Natural killer cell (primary cell): ENCODE measurements around the gene MRPL27. TPM values are rescaled to one million over a fixed set of nuclear protein-coding genes. Genes with fewer than 3 reads are reported as not detected.

Experiments
- ATAC-seq, 3 donors: fragments of 150-1000 bp in 2 of 3; fragments of 200-7000 bp in 1 of 3; cut with Tn5 transposase; 1 replicate in 1 of 3; 2 replicates in 2 of 3; pipeline ENCODE4 v1.10.0; 2021; ENCODE audit warnings: mild to moderate bottlenecking in 2 of 3, moderate library complexity in 2 of 3
- DNase-seq, 2 donors: peaks; one replicate each; pipeline versions ENCODE4 v3.0.0 to v3.0.0-alpha.2; 2013 to 2021; ENCODE audit warnings: mixed read lengths in 1 of 2
- H3K27ac ChIP-seq: one replicate; pipeline ENCODE4 v1.5.1; 2013; ENCODE audit warnings: mild to moderate bottlenecking, low read length
- H3K27me3 ChIP-seq: one replicate; pipeline ENCODE4 v1.6.1; 2013; ENCODE audit warnings: low read length; ENCODE audit not compliant: control insufficient read depth, insufficient read depth
- H3K36me3 ChIP-seq: one replicate; pipeline ENCODE4 v1.6.1; 2013; ENCODE audit warnings: low read length; ENCODE audit not compliant: control insufficient read depth, insufficient read depth
- H3K4me1 ChIP-seq: one replicate; pipeline ENCODE4 v1.6.1; 2013; ENCODE audit warnings: low read length; ENCODE audit not compliant: control insufficient read depth, insufficient read depth
- H3K4me3 ChIP-seq: one replicate; pipeline ENCODE4 v1.5.1; 2013; ENCODE audit warnings: low read length
- H3K9me3 ChIP-seq: one replicate; pipeline ENCODE4 v1.6.1; 2013; ENCODE audit warnings: low read length; ENCODE audit not compliant: control insufficient read depth, insufficient read depth
- H3K27ac Mint-ChIP-seq, 2 donors: one replicate each; pipeline ENCODE4 v1.8.0; 2022; ENCODE audit warnings: mild to moderate bottlenecking in 2 of 2, mixed read lengths in 2 of 2, moderate library complexity in 1 of 2
- H3K27me3 Mint-ChIP-seq, 2 donors: one replicate each; pipeline ENCODE4 v1.8.0; 2022; ENCODE audit warnings: low read depth in 2 of 2, mixed read lengths in 2 of 2
- H3K36me3 Mint-ChIP-seq: one replicate; pipeline ENCODE4 v1.8.0; 2022; ENCODE audit warnings: mixed read lengths
- H3K4me1 Mint-ChIP-seq, 2 donors: one replicate each; pipeline ENCODE4 v1.8.0; 2022; ENCODE audit warnings: mixed read lengths in 2 of 2
- H3K4me3 Mint-ChIP-seq: one replicate; pipeline ENCODE4 v1.8.0; 2022; ENCODE audit warnings: mild to moderate bottlenecking, moderate library complexity, mixed read lengths
- H3K9me3 Mint-ChIP-seq, 2 donors: one replicate each; pipeline ENCODE4 v1.8.0; 2022; ENCODE audit warnings: mixed read lengths in 2 of 2
- CTCF ChIP-seq: fragments of 200-600 bp; IDR thresholded peaks from one replicate; pipeline ENCODE4 v1.8.0; 2022; ENCODE audit warnings: antibody characterized with exemption
- WGBS: methylation state at CpG from one replicate; pipeline ENCODE4 v1.1.7; 2013; ENCODE audit warnings: missing lambda C conversion rate; ENCODE audit not compliant: insufficient coverage; 5-methylcytosine and 5-hydroxymethylcytosine counted together
- intact Hi-C: fragments of 100-400 bp; cut with micrococcal nuclease; formaldehyde crosslinking; loops from one replicate; pipeline ENCODE4 v1.14.2; 2022
- total RNA-seq, 4 donors: library from RNA; stranded (reverse); fragments of 120-200 nt in 1 of 4; gene quantifications; one replicate each; pipeline versions ENCODE4 v1.2.3 to v1.2.4, GENCODE V29; 2013 to 2022

The MRPL27 gene
- total RNA-seq, 3 donors from 2014 or later (not counting 1 experiment from before 2014, with no cell fraction given), result 16.4 to 36.6 (median 31.3) TPM

GRCh38 chr17:50388728-50389127, 15.7 kb upstream of the MRPL27 start:
- Mint-ChIP-seq H3K4me1 (peaks cover 19 to 26% of the 10 kb centered on the region in 2 donors), H3K4me3 (no peak overlapping the region), H3K27me3 (no peaks in the 10 kb centered on the region), H3K36me3 (peaks cover 41% of the 10 kb centered on the region), H3K9me3 (no peaks in the 10 kb centered on the region), H3K27ac (no peak overlapping the region)
- intact Hi-C loops, result no loop called here
- Histone ChIP-seq H3K27me3 (no peaks in the 10 kb centered on the region), H3K4me3 (no peak overlapping the region), H3K27ac (no peak overlapping the region), H3K36me3 (peaks cover 94% of the 10 kb centered on the region), H3K4me1 (no peaks in the 10 kb centered on the region), H3K9me3 (no peaks in the 10 kb centered on the region)
- 96% methylated on average over 3 of the region's 3 CpGs for WGBS
- DNase-seq, result no peak
- no peak for ATAC-seq
- TF ChIP-seq CTCF, result no peak

- Histone ChIP-seq H3K4me1 (no peaks in the 10 kb centered on the region), H3K27me3 (no peaks in the 10 kb centered on the region), H3K27ac (no peak overlapping the region), H3K9me3 (no peaks in the 10 kb centered on the region), H3K4me3 (no peak overlapping the region), H3K36me3 (peaks cover 94% of the 10 kb centered on the region)
- no peak overlapping the region for H3K4me3 Mint-ChIP-seq
- H3K9me3 Mint-ChIP-seq, result no peaks in the 10 kb centered on the region
- DNase-seq, result no peak
- no peak for ATAC-seq
- intact Hi-C loops, result no loop called here
- no peak for TF ChIP-seq CTCF
- H3K27ac Mint-ChIP-seq, result peak overlapping the region in 1 of 2 donors; percentile 23
- peaks cover 31% of the 10 kb centered on the region for H3K36me3 Mint-ChIP-seq
- 91% methylated on average over 3 of the region's 3 CpGs for WGBS
- H3K27me3 Mint-ChIP-seq, result no peaks in the 10 kb centered on the region
- H3K4me1 Mint-ChIP-seq, result peaks cover 12 to 16% of the 10 kb centered on the region in 2 donors
Observed at GRCh38 chr17:50386510-50386909, 13.5 kb upstream of the MRPL27 start.

GRCh38 chr17:50382931-50383330, 9.9 kb upstream of the MRPL27 start:
- H3K9me3 Mint-ChIP-seq, result no peaks in the 10 kb centered on the region
- no peaks in the 10 kb centered on the region for H3K27me3 Mint-ChIP-seq
- no peak overlapping the region for H3K27ac Mint-ChIP-seq
- H3K4me1 ChIP-seq, result no peaks in the 10 kb centered on the region
- peaks cover 73% of the 10 kb centered on the region for H3K36me3 ChIP-seq
- no peak for DNase-seq
- H3K36me3 Mint-ChIP-seq, result peaks cover 27% of the 10 kb centered on the region
- intact Hi-C loops, result no loop called here
- over 99% methylated on average over 12 of the region's 12 CpGs for WGBS
- H3K4me3 ChIP-seq, result no peak overlapping the region
- H3K27me3 ChIP-seq, result no peaks in the 10 kb centered on the region
- TF ChIP-seq CTCF, result no peak
- no peak overlapping the region for H3K27ac ChIP-seq
- no peak for ATAC-seq
- peaks cover 12 to 13% of the 10 kb centered on the region in 2 donors for H3K4me1 Mint-ChIP-seq
- no peak overlapping the region for H3K4me3 Mint-ChIP-seq
- no peaks in the 10 kb centered on the region for H3K9me3 ChIP-seq

DNA sequence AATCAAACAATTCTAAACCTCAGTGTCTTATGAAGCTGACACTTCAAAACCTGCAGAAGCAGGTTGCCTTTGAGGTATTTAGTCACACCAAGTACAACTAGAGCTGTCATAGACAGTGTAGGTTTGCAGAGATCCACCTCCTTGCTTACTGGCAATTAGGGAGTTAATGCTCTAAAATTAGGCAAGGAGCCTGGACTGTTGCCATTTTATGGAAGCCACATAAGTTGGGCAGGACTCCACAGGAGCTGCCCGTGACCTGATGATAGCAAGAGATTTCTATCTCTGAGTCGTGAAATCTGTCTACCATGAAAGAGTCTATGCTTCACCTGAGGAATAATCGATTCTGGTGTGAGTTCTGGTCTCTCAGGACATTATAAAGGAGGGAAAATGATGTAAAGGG, 8.9 kb upstream of the MRPL27 start:
- no peak for DNase-seq
- no peaks in the 10 kb centered on the region for H3K27me3 ChIP-seq
- ATAC-seq, result no peak
- intact Hi-C loops, result no loop called here
- H3K27me3 Mint-ChIP-seq, result no peaks in the 10 kb centered on the region
- 79% methylated on average over 3 of the region's 3 CpGs for WGBS
- peaks cover 17% of the 10 kb centered on the region for H3K36me3 Mint-ChIP-seq
- H3K27ac ChIP-seq, result no peak overlapping the region
- peaks cover 64% of the 10 kb centered on the region for H3K36me3 ChIP-seq
- peaks cover 5 to 6% of the 10 kb centered on the region in 2 donors for H3K4me1 Mint-ChIP-seq
- H3K27ac Mint-ChIP-seq, result no peak overlapping the region
- TF ChIP-seq CTCF, result no peak
- H3K4me3 ChIP-seq, result no peak overlapping the region
- no peaks in the 10 kb centered on the region for H3K4me1 ChIP-seq
- no peak overlapping the region for H3K4me3 Mint-ChIP-seq
- H3K9me3 Mint-ChIP-seq, result no peaks in the 10 kb centered on the region
- no peaks in the 10 kb centered on the region for H3K9me3 ChIP-seq
